HEK293 (cell line): ENCODE results near the gene POM121L2.

ENCODE experiments used
- CTCF ChIA-PET: fragments of 350-600 bp; formaldehyde crosslinking; extraction: SDS; loops from one replicate; lab custom pipeline; 2021; ENCODE audit warnings: antibody characterized with exemption; lab: Yijun Ruan, JAX
- POLR2A ChIA-PET: fragments of 300-600 bp; formaldehyde crosslinking; extraction: SDS; loops from one replicate; lab custom pipeline; 2020; ENCODE audit warnings: antibody characterized with exemption, inconsistent platforms; lab: Yijun Ruan, JAX
- H3K27ac ChIP-seq: fragments of 200-500 bp; sonication (Bioruptor generic); 2 replicates; pipeline ENCODE4 v1.5.1; 2014; ENCODE audit warnings: low read depth, low read length, control low read depth, inconsistent platforms; ENCODE audit errors: extremely low read depth
- H3K36me3 ChIP-seq, 2 experiments: fragments of 200-500 bp in 1 of 2; sonication (Bioruptor generic) in 1 of 2; 1 replicate in 1 of 2; 2 replicates in 1 of 2; pipeline ENCODE4 v1.5.1; 2014 to 2017; ENCODE audit warnings: inconsistent platforms in 2 of 2, low read length in 2 of 2; ENCODE audit not compliant: control insufficient read depth in 2 of 2, insufficient read depth in 1 of 2
- H3K4me1 ChIP-seq: fragments of 200-500 bp; sonication (Bioruptor generic); 2 replicates; pipeline ENCODE4 v1.5.1; 2014; ENCODE audit warnings: mild to moderate bottlenecking, low read length, inconsistent platforms; ENCODE audit not compliant: control insufficient read depth, insufficient read depth
- H3K4me3 ChIP-seq: 2 replicates; pipeline ENCODE4 v1.5.1; 2011; ENCODE audit warnings: low read depth, mild to moderate bottlenecking, control low read depth, low read length, moderate library complexity
- H3K9me3 ChIP-seq: fragments of 200-500 bp; sonication (Bioruptor generic); 2 replicates; pipeline ENCODE4 v1.5.1; 2014; ENCODE audit warnings: low read depth, low read length, inconsistent platforms; ENCODE audit not compliant: control insufficient read depth, insufficient read depth
- IKZF3 ChIP-seq: fragments of 450-650 bp; IDR thresholded peaks from 2 replicates; pipeline ENCODE4 v1.5.0; 2018; ENCODE audit warnings: missing biosample characterization, mild to moderate bottlenecking, missing genetic modification characterization, moderate library complexity
- MZF1 ChIP-seq: fragments of 450-650 bp; formaldehyde crosslinking; IDR thresholded peaks from 2 replicates; pipeline ENCODE4 v1.5.1; 2017; ENCODE audit warnings: missing biosample characterization, missing genetic modification characterization, borderline replicate concordance
- PRDM1 ChIP-seq: fragments of 450-650 bp; formaldehyde crosslinking; IDR thresholded peaks from 2 replicates; pipeline ENCODE4; 2016; ENCODE audit warnings: missing biosample characterization, missing genetic modification characterization
- TRIM28 ChIP-seq: IDR thresholded peaks from 2 replicates; pipeline ENCODE4 v1.6.1; 2011; ENCODE audit warnings: low read length, control low read depth, borderline replicate concordance
- ZBTB20 ChIP-seq: fragments of 450-650 bp; formaldehyde crosslinking; IDR thresholded peaks from 2 replicates; pipeline ENCODE4 v1.5.1; 2016; ENCODE audit warnings: missing biosample characterization, missing genetic modification characterization
- ZBTB48 ChIP-seq: fragments of 450-650 bp; formaldehyde crosslinking; IDR thresholded peaks from 2 replicates; pipeline ENCODE4 v1.5.1; 2016; ENCODE audit warnings: missing biosample characterization, missing genetic modification characterization
- ZEB2 ChIP-seq: fragments of 450-650 bp; formaldehyde crosslinking; IDR thresholded peaks from 2 replicates; pipeline ENCODE4 v1.5.1; 2016; ENCODE audit warnings: missing biosample characterization, missing genetic modification characterization
- ZIC2 ChIP-seq: fragments of 450-650 bp; formaldehyde crosslinking; IDR thresholded peaks from 2 replicates; pipeline ENCODE4 v1.5.1; 2016; ENCODE audit warnings: missing biosample characterization, missing genetic modification characterization
- ZNF155 ChIP-seq: fragments of 450-650 bp; formaldehyde crosslinking; IDR thresholded peaks from 2 replicates; pipeline ENCODE4 v1.5.1; 2016; ENCODE audit warnings: missing biosample characterization, missing genetic modification characterization
- ZNF202 ChIP-seq: fragments of 450-650 bp; formaldehyde crosslinking; IDR thresholded peaks from 2 replicates; pipeline ENCODE4 v1.5.1; 2016; ENCODE audit warnings: missing biosample characterization, missing genetic modification characterization, borderline replicate concordance
- ZNF211 ChIP-seq: fragments of 450-650 bp; formaldehyde crosslinking; IDR thresholded peaks from 2 replicates; pipeline ENCODE4 v1.5.1; 2016; ENCODE audit warnings: low read depth, missing biosample characterization, missing genetic modification characterization
- ZNF391 ChIP-seq: fragments of 450-650 bp; formaldehyde crosslinking; IDR thresholded peaks from 2 replicates; pipeline ENCODE4 v1.5.1; 2016; ENCODE audit warnings: low read depth, missing biosample characterization, missing genetic modification characterization, borderline replicate concordance
- ZNF394 ChIP-seq: fragments of 450-650 bp; formaldehyde crosslinking; IDR thresholded peaks from 2 replicates; pipeline ENCODE4 v1.5.1; 2016; ENCODE audit warnings: missing biosample characterization, missing genetic modification characterization, mild to moderate bottlenecking, moderate library complexity, borderline replicate concordance
- ZNF423 ChIP-seq: fragments of 450-650 bp; formaldehyde crosslinking; IDR thresholded peaks from 2 replicates; pipeline ENCODE4 v1.5.1; 2016; ENCODE audit warnings: missing biosample characterization, missing genetic modification characterization
- ZNF600 ChIP-seq: fragments of 450-650 bp; formaldehyde crosslinking; IDR thresholded peaks from 2 replicates; pipeline ENCODE4 v1.5.1; 2016; ENCODE audit warnings: missing biosample characterization, missing genetic modification characterization
- ZSCAN23 ChIP-seq: fragments of 450-650 bp; formaldehyde crosslinking; IDR thresholded peaks from 2 replicates; pipeline ENCODE4 v1.5.1; 2016; ENCODE audit warnings: missing biosample characterization, missing genetic modification characterization
- TF ChIP-seq, protein P1 (sequence below): fragments of 450-650 bp; formaldehyde crosslinking; IDR thresholded peaks from 2 replicates; pipeline ENCODE4 v1.5.1; 2017; ENCODE audit warnings: missing biosample characterization, missing genetic modification characterization
- TF ChIP-seq, protein P2 (sequence below): fragments of 450-650 bp; formaldehyde crosslinking; IDR thresholded peaks from 2 replicates; pipeline ENCODE4 v1.5.1; 2017; ENCODE audit warnings: missing biosample characterization, missing genetic modification characterization
- TF ChIP-seq, protein P3 (sequence below): fragments of 450-650 bp; formaldehyde crosslinking; conservative IDR thresholded peaks from 2 replicates; pipeline ENCODE4 v1.5.1; 2016; ENCODE audit warnings: low read depth, missing biosample characterization, missing genetic modification characterization
- TF ChIP-seq, protein P4 (sequence below): fragments of 450-650 bp; formaldehyde crosslinking; IDR thresholded peaks from 2 replicates; pipeline ENCODE4 v1.5.1; 2016; ENCODE audit warnings: missing biosample characterization, missing genetic modification characterization, borderline replicate concordance
- TF ChIP-seq, protein P5 (sequence below): fragments of 450-650 bp; formaldehyde crosslinking; IDR thresholded peaks from 2 replicates; pipeline ENCODE4 v1.5.0; 2017; ENCODE audit warnings: missing biosample characterization, missing genetic modification characterization, borderline replicate concordance
- TF ChIP-seq, protein P6 (sequence below): fragments of 450-650 bp; formaldehyde crosslinking; IDR thresholded peaks from 2 replicates; pipeline ENCODE4 v1.5.1; 2017; ENCODE audit warnings: missing biosample characterization, missing genetic modification characterization

POM121L2 gene

DNA sequence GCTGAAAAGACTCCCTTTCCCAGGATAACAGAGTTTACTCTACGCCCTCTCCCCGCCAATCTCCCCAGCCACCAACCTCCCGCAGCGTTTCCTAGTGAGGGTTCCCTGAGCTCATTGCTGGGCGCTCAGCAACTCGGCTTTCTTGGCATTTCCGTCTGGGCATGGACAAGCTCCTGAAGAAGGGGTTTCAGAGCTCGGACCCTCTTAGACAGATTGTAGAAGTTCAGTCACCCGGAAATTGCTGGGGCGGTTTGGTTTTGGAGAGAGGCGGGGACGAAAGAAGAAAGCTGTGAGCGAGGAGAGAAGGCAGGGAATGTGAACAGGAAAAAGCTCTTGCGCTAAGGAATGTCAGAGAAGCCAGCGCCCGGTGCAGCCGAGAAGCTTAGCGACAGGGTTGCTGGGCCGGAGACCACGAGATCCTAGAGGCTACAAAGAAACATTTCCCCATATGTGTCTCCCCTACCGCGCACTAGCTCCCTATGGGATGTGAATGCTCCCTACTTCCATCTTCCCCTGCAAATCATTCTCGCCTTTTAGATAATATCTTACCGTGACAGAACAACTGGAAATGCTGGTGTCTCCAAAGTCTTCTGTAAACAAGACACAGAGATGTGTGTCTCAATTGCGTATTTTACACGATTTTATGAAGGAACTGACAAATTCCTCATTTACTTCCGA lies 15.8 kb downstream of the POM121L2 start:
- CTCF ChIA-PET, result interaction anchor here (0.6 to 1.7 kb wide), 12 partner anchors 8 to 313 kb away, joined by 3 to 7 read pairs (median 4); partner anchors contain the start of gene POM121L2
- no peaks in the 10 kb centered on the region for H3K4me1 ChIP-seq
- no peaks in the 10 kb centered on the region for H3K36me3 ChIP-seq
- H3K4me3 ChIP-seq, result peak overlapping the region; percentile 83
- peak overlapping the region; percentile 47 for H3K27ac ChIP-seq
- H3K9me3 ChIP-seq, result no peaks in the 10 kb centered on the region
- POLR2A ChIA-PET, result interaction anchor here (0.7 to 1.9 kb wide), 23 partner anchors 9 to 598 kb away, joined by 3 to 16 read pairs (median 4); partner anchors contain the start of genes POM121L2 and ZNF184
- TF ChIP-seq ZNF423 (tag by site-specific recombination) (peak; percentile 78), ZNF391 (tag by site-specific recombination) (no peak), ZBTB20 (tag by site-specific recombination) (peak; percentile 88), ZNF600 (peak; percentile 63; the same call in 1 of the 2 replicates), TRIM28 (peak; percentile 75; the same call in 1 of the 2 replicates), ZIC2 (tag by site-specific recombination) (peak; percentile 74), IKZF3 (peak; percentile 90), ZNF202 (tag by site-specific recombination) (no peak), ZNF211 (tag by site-specific recombination) (no peak), ZBTB48 (peak; percentile 78), ZSCAN23 (tag by site-specific recombination) (no peak), MZF1 (peak; percentile 78), ZNF394 (tag by site-specific recombination) (peak; percentile 57; the same call in 1 of the 2 replicates), ZEB2 (peak; percentile 42; the same call in 1 of the 2 replicates), ZNF155 (tag by site-specific recombination) (no peak), PRDM1 (peak; percentile 80)
- TF ChIP-seq, protein P1, sequence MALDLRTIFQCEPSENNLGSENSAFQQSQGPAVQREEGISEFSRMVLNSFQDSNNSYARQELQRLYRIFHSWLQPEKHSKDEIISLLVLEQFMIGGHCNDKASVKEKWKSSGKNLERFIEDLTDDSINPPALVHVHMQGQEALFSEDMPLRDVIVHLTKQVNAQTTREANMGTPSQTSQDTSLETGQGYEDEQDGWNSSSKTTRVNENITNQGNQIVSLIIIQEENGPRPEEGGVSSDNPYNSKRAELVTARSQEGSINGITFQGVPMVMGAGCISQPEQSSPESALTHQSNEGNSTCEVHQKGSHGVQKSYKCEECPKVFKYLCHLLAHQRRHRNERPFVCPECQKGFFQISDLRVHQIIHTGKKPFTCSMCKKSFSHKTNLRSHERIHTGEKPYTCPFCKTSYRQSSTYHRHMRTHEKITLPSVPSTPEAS (tag by site-specific recombination), result no peak
- TF ChIP-seq, protein P2, sequence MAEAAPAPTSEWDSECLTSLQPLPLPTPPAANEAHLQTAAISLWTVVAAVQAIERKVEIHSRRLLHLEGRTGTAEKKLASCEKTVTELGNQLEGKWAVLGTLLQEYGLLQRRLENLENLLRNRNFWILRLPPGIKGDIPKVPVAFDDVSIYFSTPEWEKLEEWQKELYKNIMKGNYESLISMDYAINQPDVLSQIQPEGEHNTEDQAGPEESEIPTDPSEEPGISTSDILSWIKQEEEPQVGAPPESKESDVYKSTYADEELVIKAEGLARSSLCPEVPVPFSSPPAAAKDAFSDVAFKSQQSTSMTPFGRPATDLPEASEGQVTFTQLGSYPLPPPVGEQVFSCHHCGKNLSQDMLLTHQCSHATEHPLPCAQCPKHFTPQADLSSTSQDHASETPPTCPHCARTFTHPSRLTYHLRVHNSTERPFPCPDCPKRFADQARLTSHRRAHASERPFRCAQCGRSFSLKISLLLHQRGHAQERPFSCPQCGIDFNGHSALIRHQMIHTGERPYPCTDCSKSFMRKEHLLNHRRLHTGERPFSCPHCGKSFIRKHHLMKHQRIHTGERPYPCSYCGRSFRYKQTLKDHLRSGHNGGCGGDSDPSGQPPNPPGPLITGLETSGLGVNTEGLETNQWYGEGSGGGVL (tag by site-specific recombination), result peak; percentile 48; the same call in 1 of the 2 replicates
- TF ChIP-seq, protein P3, sequence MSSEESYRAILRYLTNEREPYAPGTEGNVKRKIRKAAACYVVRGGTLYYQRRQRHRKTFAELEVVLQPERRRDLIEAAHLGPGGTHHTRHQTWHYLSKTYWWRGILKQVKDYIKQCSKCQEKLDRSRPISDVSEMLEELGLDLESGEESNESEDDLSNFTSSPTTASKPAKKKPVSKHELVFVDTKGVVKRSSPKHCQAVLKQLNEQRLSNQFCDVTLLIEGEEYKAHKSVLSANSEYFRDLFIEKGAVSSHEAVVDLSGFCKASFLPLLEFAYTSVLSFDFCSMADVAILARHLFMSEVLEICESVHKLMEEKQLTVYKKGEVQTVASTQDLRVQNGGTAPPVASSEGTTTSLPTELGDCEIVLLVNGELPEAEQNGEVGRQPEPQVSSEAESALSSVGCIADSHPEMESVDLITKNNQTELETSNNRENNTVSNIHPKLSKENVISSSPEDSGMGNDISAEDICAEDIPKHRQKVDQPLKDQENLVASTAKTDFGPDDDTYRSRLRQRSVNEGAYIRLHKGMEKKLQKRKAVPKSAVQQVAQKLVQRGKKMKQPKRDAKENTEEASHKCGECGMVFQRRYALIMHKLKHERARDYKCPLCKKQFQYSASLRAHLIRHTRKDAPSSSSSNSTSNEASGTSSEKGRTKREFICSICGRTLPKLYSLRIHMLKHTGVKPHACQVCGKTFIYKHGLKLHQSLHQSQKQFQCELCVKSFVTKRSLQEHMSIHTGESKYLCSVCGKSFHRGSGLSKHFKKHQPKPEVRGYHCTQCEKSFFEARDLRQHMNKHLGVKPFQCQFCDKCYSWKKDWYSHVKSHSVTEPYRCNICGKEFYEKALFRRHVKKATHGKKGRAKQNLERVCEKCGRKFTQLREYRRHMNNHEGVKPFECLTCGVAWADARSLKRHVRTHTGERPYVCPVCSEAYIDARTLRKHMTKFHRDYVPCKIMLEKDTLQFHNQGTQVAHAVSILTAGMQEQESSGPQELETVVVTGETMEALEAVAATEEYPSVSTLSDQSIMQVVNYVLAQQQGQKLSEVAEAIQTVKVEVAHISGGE, result peak; percentile 70
- TF ChIP-seq, protein P4, sequence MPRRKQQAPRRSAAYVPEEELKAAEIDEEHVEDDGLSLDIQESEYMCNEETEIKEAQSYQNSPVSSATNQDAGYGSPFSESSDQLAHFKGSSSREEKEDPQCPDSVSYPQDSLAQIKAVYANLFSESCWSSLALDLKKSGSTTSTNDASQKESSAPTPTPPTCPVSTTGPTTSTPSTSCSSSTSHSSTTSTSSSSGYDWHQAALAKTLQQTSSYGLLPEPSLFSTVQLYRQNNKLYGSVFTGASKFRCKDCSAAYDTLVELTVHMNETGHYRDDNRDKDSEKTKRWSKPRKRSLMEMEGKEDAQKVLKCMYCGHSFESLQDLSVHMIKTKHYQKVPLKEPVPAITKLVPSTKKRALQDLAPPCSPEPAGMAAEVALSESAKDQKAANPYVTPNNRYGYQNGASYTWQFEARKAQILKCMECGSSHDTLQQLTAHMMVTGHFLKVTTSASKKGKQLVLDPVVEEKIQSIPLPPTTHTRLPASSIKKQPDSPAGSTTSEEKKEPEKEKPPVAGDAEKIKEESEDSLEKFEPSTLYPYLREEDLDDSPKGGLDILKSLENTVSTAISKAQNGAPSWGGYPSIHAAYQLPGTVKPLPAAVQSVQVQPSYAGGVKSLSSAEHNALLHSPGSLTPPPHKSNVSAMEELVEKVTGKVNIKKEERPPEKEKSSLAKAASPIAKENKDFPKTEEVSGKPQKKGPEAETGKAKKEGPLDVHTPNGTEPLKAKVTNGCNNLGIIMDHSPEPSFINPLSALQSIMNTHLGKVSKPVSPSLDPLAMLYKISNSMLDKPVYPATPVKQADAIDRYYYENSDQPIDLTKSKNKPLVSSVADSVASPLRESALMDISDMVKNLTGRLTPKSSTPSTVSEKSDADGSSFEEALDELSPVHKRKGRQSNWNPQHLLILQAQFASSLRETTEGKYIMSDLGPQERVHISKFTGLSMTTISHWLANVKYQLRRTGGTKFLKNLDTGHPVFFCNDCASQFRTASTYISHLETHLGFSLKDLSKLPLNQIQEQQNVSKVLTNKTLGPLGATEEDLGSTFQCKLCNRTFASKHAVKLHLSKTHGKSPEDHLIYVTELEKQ (tag by site-specific recombination), result no peak
- TF ChIP-seq, protein P5, sequence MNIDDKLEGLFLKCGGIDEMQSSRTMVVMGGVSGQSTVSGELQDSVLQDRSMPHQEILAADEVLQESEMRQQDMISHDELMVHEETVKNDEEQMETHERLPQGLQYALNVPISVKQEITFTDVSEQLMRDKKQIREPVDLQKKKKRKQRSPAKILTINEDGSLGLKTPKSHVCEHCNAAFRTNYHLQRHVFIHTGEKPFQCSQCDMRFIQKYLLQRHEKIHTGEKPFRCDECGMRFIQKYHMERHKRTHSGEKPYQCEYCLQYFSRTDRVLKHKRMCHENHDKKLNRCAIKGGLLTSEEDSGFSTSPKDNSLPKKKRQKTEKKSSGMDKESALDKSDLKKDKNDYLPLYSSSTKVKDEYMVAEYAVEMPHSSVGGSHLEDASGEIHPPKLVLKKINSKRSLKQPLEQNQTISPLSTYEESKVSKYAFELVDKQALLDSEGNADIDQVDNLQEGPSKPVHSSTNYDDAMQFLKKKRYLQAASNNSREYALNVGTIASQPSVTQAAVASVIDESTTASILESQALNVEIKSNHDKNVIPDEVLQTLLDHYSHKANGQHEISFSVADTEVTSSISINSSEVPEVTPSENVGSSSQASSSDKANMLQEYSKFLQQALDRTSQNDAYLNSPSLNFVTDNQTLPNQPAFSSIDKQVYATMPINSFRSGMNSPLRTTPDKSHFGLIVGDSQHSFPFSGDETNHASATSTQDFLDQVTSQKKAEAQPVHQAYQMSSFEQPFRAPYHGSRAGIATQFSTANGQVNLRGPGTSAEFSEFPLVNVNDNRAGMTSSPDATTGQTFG, result no peak
- TF ChIP-seq, protein P6, sequence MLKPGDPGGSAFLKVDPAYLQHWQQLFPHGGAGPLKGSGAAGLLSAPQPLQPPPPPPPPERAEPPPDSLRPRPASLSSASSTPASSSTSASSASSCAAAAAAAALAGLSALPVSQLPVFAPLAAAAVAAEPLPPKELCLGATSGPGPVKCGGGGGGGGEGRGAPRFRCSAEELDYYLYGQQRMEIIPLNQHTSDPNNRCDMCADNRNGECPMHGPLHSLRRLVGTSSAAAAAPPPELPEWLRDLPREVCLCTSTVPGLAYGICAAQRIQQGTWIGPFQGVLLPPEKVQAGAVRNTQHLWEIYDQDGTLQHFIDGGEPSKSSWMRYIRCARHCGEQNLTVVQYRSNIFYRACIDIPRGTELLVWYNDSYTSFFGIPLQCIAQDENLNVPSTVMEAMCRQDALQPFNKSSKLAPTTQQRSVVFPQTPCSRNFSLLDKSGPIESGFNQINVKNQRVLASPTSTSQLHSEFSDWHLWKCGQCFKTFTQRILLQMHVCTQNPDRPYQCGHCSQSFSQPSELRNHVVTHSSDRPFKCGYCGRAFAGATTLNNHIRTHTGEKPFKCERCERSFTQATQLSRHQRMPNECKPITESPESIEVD, result 0 out of 2 replicates have a peak, but pooled peaks have one; percentile 44
